ENCODE results near the gene MAFF. TPM values are rescaled to one million over a fixed set of nuclear protein-coding genes. Genes with fewer than 3 reads are reported as not detected.
A peak's percentile ranks its signal among the peaks of the same experiment; 100 is the strongest.

MAFF gene
- total and polyA plus RNA-seq, 8 donors: 0.58 to 130 (median 47.3) TPM

DNA sequence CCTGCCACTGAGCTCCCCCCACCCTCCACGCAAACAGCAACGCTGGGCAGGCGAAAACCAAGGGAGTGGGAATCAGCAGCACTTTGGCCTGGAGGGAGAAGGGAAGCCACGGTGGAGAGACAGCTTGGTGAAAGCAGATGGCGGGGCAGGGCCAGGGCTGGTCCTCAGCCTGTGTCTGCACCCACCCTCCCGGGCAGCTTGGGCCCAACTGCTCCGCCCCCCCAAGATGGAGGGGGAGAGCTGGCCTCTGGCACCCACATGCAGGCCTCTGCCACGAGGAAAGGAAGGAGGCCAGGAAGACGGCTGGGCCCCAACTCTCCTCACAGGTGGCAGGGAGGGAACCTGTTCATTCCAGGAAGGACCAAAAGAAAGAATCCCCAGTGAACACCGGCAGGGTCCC is 17.8 kb downstream of the MAFF start:
- Histone ChIP-seq H3K4me3 (no peak overlapping the region), H3K27ac (peak overlapping the region; percentile 62 to 97 (median 94)), H3K4me1 (peaks cover 43 to 86% (median 59%) of the 10 kb centered on the region in 4 donors), H3K27me3 (no peaks in the 10 kb centered on the region), H3K36me3 (peaks cover 12 to 63% (median 56%) of the 10 kb centered on the region in 4 donors), H3K9me3 (no peaks in the 10 kb centered on the region)
- intact Hi-C loops (cut with DNase I; ENCODE audit: low total_unique reads): no loop called here
- peak in 1 of 2 donors; percentile 57 for DNase-seq
- TF ChIP-seq POLR2AphosphoS5 (IDR thresholded peaks at IDR 0.05) (no peak), EP300 (IDR thresholded peaks at IDR 0.05) (no peak), POLR2A (IDR thresholded peaks at IDR 0.05) (no peak)
- TF ChIP-seq, protein P1, sequence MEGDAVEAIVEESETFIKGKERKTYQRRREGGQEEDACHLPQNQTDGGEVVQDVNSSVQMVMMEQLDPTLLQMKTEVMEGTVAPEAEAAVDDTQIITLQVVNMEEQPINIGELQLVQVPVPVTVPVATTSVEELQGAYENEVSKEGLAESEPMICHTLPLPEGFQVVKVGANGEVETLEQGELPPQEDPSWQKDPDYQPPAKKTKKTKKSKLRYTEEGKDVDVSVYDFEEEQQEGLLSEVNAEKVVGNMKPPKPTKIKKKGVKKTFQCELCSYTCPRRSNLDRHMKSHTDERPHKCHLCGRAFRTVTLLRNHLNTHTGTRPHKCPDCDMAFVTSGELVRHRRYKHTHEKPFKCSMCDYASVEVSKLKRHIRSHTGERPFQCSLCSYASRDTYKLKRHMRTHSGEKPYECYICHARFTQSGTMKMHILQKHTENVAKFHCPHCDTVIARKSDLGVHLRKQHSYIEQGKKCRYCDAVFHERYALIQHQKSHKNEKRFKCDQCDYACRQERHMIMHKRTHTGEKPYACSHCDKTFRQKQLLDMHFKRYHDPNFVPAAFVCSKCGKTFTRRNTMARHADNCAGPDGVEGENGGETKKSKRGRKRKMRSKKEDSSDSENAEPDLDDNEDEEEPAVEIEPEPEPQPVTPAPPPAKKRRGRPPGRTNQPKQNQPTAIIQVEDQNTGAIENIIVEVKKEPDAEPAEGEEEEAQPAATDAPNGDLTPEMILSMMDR (IDR thresholded peaks at IDR 0.05): no peak
- 56 to 64% (median 59%) methylated on average over 7 to 10 of the region's 10 CpGs for WGBS, 5 donors

DNA sequence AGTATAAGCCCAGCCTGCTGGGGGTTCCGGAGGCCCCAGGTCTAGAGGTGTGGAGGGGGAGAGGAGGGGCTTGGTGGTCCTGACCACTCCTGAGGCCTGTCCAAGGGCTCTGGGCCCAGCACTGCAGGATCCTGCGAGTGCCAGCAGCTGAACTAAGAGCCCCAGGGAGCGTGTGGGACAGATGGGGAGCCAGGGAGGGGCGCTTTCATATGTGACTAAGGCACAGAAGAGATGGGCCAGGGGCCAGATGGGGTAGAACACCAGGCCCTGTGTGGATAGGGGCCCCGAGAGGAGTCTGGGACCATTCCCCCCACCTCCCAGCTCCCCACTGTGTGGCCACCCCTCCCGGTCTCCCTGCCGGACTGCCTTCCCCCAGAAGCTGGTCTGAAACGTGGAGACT is 18.4 kb downstream of the MAFF start:
- Histone ChIP-seq H3K36me3 (peaks cover 18 to 63% (median 58%) of the 10 kb centered on the region in 4 donors), H3K27ac (peak overlapping the region; percentile 62 to 97 (median 94))
- 58 to 88% (median 67%) methylated on average over 5 to 8 of the region's 8 CpGs for WGBS, 5 donors

DNA sequence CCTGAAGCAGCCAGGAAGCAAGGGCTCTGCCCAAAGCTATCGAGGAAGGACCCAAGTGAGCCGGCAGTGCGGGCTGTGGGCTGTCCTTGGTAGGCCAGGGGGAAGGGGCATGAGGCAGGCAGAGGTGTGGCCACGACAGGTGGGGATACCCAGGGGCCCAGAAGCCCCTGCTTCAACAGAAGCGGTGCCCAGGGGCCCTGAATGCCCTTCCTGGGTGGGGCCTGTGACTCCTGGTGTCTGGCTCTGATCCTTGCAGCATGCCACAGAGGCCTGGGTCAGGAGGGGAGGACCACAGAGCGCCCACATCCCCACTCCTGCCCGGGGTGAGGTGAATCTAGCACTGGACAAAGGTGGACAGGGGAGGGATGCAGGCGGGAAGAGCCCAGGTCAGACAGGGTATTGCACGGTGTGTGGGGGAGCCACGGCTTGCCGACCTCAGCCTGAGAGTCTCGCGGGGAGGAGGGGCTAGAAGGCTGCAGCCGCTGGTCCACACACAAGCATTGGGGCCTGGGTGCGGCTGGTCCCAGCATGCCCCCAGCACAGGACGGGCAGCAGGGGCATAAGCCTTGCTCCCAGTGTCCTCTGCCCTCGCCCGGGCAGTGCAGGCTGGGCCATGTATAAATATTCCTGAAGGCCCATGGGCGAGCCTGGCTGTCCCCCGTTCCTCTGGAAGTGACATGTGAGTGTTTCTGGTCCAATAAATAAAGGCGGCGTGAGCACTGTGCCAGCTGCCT is 19.0 kb downstream of the MAFF start:
- intact Hi-C loops (cut with DNase I; ENCODE audit: low total_unique reads): no loop called here
- peak in 1 of 2 donors; percentile 25 for DNase-seq
- H3K27ac ChIP-seq: peak overlapping the region; percentile 62 to 97 (median 94)
- H3K36me3 ChIP-seq: peaks cover 20 to 63% (median 62%) of the 10 kb centered on the region in 4 donors
- TF ChIP-seq POLR2A (IDR thresholded peaks at IDR 0.05): no peak
- TF ChIP-seq, protein P1 (IDR thresholded peaks at IDR 0.05): no peak
- TF ChIP-seq POLR2AphosphoS5 (IDR thresholded peaks at IDR 0.05): no peak
- TF ChIP-seq EP300 (IDR thresholded peaks at IDR 0.05): no peak
- WGBS, 5 donors: 68 to 82% (median 75%) methylated on average over 16 to 22 of the region's 22 CpGs
- no peaks in the 10 kb centered on the region for H3K27me3 ChIP-seq
- H3K4me3 ChIP-seq: no peak overlapping the region
- H3K9me3 ChIP-seq: no peaks in the 10 kb centered on the region
- peaks cover 40 to 74% (median 52%) of the 10 kb centered on the region in 4 donors for H3K4me1 ChIP-seq

More for the DNA sequence above, 18.4 kb downstream of the MAFF start:
- peaks cover 40 to 81% (median 54%) of the 10 kb centered on the region in 4 donors for H3K4me1 ChIP-seq
- no peaks in the 10 kb centered on the region for H3K9me3 ChIP-seq
- H3K27me3 ChIP-seq: no peaks in the 10 kb centered on the region
- peak in 1 of 2 donors; percentile 44 for DNase-seq
- intact Hi-C loops (cut with DNase I; ENCODE audit: low total_unique reads): no loop called here
- H3K4me3 ChIP-seq: no peak overlapping the region
- no peak for TF ChIP-seq POLR2AphosphoS5 (IDR thresholded peaks at IDR 0.05)

DNA sequence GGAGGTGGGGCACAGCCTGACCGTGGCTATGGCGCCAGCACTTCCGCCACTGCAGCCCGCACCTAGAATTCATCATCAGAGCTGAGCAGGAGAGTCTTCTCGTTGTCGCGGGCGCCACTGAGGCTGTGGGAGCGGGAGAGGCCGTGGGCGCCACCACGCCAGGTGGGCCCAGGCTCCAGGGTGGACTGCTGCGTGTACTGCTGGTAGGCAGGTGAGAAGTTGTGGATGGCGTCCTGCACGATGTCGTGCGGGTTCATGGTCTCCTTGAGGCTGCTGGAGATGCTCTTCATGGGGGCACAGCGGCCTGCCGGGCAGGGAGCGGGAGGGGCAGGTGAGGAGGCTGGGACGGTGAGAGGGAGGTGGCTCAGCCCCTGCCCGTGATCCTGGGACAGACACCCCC is 19.6 kb downstream of the MAFF start:
- H3K27ac ChIP-seq: peak overlapping the region in 4 of 5 donors; percentile 89 to 97 (median 94)
- H3K9me3 ChIP-seq: no peaks in the 10 kb centered on the region
- peaks cover 22 to 63% (median 61%) of the 10 kb centered on the region in 4 donors for H3K36me3 ChIP-seq
- no peaks in the 10 kb centered on the region for H3K27me3 ChIP-seq
- peak in 1 of 2 donors; percentile 21 for DNase-seq
- H3K4me1 ChIP-seq: peaks cover 40 to 72% (median 52%) of the 10 kb centered on the region in 4 donors
- intact Hi-C loops (cut with DNase I; ENCODE audit: low total_unique reads): no loop called here
- no peak overlapping the region for H3K4me3 ChIP-seq
- WGBS, 5 donors: 87 to 93% (median 90%) methylated on average over 18 to 22 of the region's 22 CpGs
- TF ChIP-seq POLR2AphosphoS5 (IDR thresholded peaks at IDR 0.05): no peak
- TF ChIP-seq EP300 (IDR thresholded peaks at IDR 0.05): no peak
- TF ChIP-seq, protein P1 (IDR thresholded peaks at IDR 0.05): no peak
- no peak for TF ChIP-seq POLR2A (IDR thresholded peaks at IDR 0.05)

Data from stomach (tissue), 9 donors.